ENCODE measurements around the gene DGKH. TPM values are rescaled to one million over a fixed set of nuclear protein-coding genes. Genes with fewer than 3 reads are reported as not detected.
A peak's percentile ranks its signal among the peaks of the same experiment; 100 is the strongest.

The DGKH gene
- total RNA-seq, 4 donors from 2014 or later, result 18.6 to 32.5 (median 19.6) TPM

GRCh38 chr13:42007844-42008243 is 40.6 kb upstream of the DGKH start:
- no peak for ATAC-seq
- WGBS, 2 donors (ENCODE audit: low coverage in 1 of 2), result 47 to 70% methylated on average over 1 of the region's 1 CpG

GRCh38 chr13:42009057-42009456 is 39.4 kb upstream of the DGKH start:
- H3K27ac ChIP-seq, result no peak overlapping the region
- H3K9me3 ChIP-seq, result no peaks in the 10 kb centered on the region
- H3K27me3 ChIP-seq, result no peaks in the 10 kb centered on the region
- no peaks in the 10 kb centered on the region for H3K36me3 ChIP-seq
- no peak for TF ChIP-seq EP300 (IDR thresholded peaks at IDR 0.05)
- no peak for TF ChIP-seq POLR2AphosphoS5 (IDR thresholded peaks at IDR 0.05)
- no peak for TF ChIP-seq CTCF (IDR thresholded peaks at IDR 0.05)
- TF ChIP-seq POLR2A (IDR thresholded peaks at IDR 0.05), result no peak
- H3K4me1 ChIP-seq, result peaks cover 0 to 9% (median 0%) of the 10 kb centered on the region in 3 donors
- no peak for ATAC-seq
- 83 to 100% methylated on average over 2 to 4 of the region's 4 CpGs for WGBS, 2 donors (ENCODE audit: low coverage in 1 of 2)
- H3K4me3 ChIP-seq, result no peak overlapping the region

More at GRCh38 chr13:42007844-42008243, 40.6 kb upstream of the DGKH start:
- TF ChIP-seq POLR2A (IDR thresholded peaks at IDR 0.05) (no peak), POLR2AphosphoS5 (IDR thresholded peaks at IDR 0.05) (no peak), EP300 (IDR thresholded peaks at IDR 0.05) (no peak), CTCF (IDR thresholded peaks at IDR 0.05) (no peak)
- H3K4me3 ChIP-seq, result no peak overlapping the region
- H3K36me3 ChIP-seq, result no peaks in the 10 kb centered on the region
- H3K9me3 ChIP-seq, result no peaks in the 10 kb centered on the region
- no peak overlapping the region for H3K27ac ChIP-seq
- no peaks in the 10 kb centered on the region for H3K27me3 ChIP-seq
- H3K4me1 ChIP-seq, result peaks cover 0 to 9% (median 0%) of the 10 kb centered on the region in 3 donors

GRCh38 chr13:42011601-42012350 is 36.7 kb upstream of the DGKH start:
- WGBS, 2 donors (ENCODE audit: low coverage in 1 of 2), result 23 to 37% methylated on average over 9 of the region's 16 CpGs
- peak; percentile 10 for ATAC-seq
- H3K27ac ChIP-seq, result no peak overlapping the region

GRCh38 chr13:42014119-42014518 is 34.3 kb upstream of the DGKH start:
- Histone ChIP-seq H3K4me3 (no peak overlapping the region), H3K27me3 (no peaks in the 10 kb centered on the region), H3K27ac (no peak overlapping the region), H3K36me3 (no peaks in the 10 kb centered on the region), H3K4me1 (peaks cover 0 to 9% (median 0%) of the 10 kb centered on the region in 3 donors), H3K9me3 (no peaks in the 10 kb centered on the region)
- TF ChIP-seq POLR2A (IDR thresholded peaks at IDR 0.05) (no peak), POLR2AphosphoS5 (IDR thresholded peaks at IDR 0.05) (no peak), EP300 (IDR thresholded peaks at IDR 0.05) (no peak), CTCF (IDR thresholded peaks at IDR 0.05) (no peak)
- no peak for ATAC-seq
- WGBS, 2 donors (ENCODE audit: low coverage in 1 of 2), result 100% methylated on average over 1 to 3 of the region's 4 CpGs

More at GRCh38 chr13:42011601-42012350, 36.7 kb upstream of the DGKH start:
- TF ChIP-seq POLR2A (IDR thresholded peaks at IDR 0.05) (no peak), CTCF (IDR thresholded peaks at IDR 0.05) (no peak), EP300 (IDR thresholded peaks at IDR 0.05) (no peak), POLR2AphosphoS5 (IDR thresholded peaks at IDR 0.05) (no peak)
- Histone ChIP-seq H3K36me3 (no peaks in the 10 kb centered on the region), H3K4me3 (peak overlapping the region in 1 of 2 donors; percentile 10), H3K9me3 (no peaks in the 10 kb centered on the region), H3K4me1 (peaks cover 0 to 9% (median 0%) of the 10 kb centered on the region in 3 donors), H3K27me3 (no peaks in the 10 kb centered on the region)

DNA sequence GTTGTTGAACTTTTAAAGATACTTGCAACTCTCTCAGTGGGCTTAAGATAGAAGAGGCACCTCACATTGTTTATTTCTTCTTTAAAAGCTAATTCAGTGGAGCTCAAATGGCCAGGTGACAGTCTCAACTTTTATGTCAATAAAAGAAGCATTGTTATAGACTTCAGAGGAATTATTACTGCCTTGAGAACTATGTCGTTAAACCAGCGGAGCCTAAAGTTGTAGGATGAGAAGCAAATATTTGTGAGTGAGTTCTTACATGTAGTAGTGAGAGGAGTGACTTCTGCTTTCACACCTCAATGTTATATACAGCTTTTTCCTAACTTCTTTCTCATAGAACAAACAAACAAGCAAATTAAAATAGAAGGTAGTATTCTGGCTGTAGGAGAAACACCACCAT is 31.2 kb upstream of the DGKH start:
- no peak overlapping the region for H3K4me3 ChIP-seq

More for the DNA sequence above, 31.2 kb upstream of the DGKH start:
- H3K27ac ChIP-seq, result no peak overlapping the region
- no peaks in the 10 kb centered on the region for H3K27me3 ChIP-seq
- ATAC-seq, result no peak
- no peaks in the 10 kb centered on the region for H3K9me3 ChIP-seq
- H3K36me3 ChIP-seq, result no peaks in the 10 kb centered on the region
- TF ChIP-seq CTCF (IDR thresholded peaks at IDR 0.05) (no peak), EP300 (IDR thresholded peaks at IDR 0.05) (no peak), POLR2AphosphoS5 (IDR thresholded peaks at IDR 0.05) (no peak), POLR2A (IDR thresholded peaks at IDR 0.05) (no peak)
- peaks cover 0 to under 1% (median 0%) of the 10 kb centered on the region in 3 donors for H3K4me1 ChIP-seq
- WGBS, 2 donors (ENCODE audit: low coverage in 1 of 2), result 74 to 81% methylated on average over 2 of the region's 2 CpGs

Data from gastroesophageal sphincter (tissue), 4 donors.